GM23338 (cell line): ENCODE data around the gene RNF7. TPM values are rescaled to one million over a fixed set of nuclear protein-coding genes. Genes with fewer than 3 reads are reported as not detected.

Experiments used
- ATAC-seq: fragments of 200-7000 bp; cut with Tn5 transposase; 3 replicates; pipeline ENCODE4 v1.9.1; 2020
- DNase-seq: peaks from one replicate; pipeline ENCODE4 v3.0.0-alpha.2; 2015; ENCODE audit warnings: low spot score
- H2AFZ ChIP-seq: fragments of 200-600 bp; sonication (generic); 2 replicates; pipeline ENCODE4 v1.8.0; 2016; ENCODE audit warnings: antibody characterized with exemption, mild to moderate bottlenecking, moderate library complexity
- H3F3A ChIP-seq: fragments of 200-600 bp; sonication (generic); replicated peaks from 2 replicates; pipeline ENCODE4 v1.8.0; 2017; ENCODE audit warnings: antibody characterized with exemption, mixed run types, low read depth
- H3K27ac ChIP-seq: fragments of 200-600 bp; sonication (generic); 2 replicates; pipeline ENCODE4 v1.6.1; 2016; ENCODE audit warnings: low read depth
- H3K27me3 ChIP-seq: fragments of 200-600 bp; sonication (generic); 2 replicates; pipeline ENCODE4 v1.8.0; 2016; ENCODE audit warnings: mild to moderate bottlenecking, mixed run types, moderate library complexity; ENCODE audit not compliant: insufficient read depth
- H3K36me3 ChIP-seq: fragments of 200-600 bp; sonication (generic); 2 replicates; pipeline ENCODE4 v1.8.0; 2016; ENCODE audit warnings: mild to moderate bottlenecking; ENCODE audit not compliant: insufficient read depth
- H3K4me1 ChIP-seq: fragments of 200-600 bp; sonication (generic); 2 replicates; pipeline ENCODE4 v1.8.0; 2016; ENCODE audit warnings: mild to moderate bottlenecking, moderate library complexity; ENCODE audit not compliant: insufficient read depth
- H3K4me2 ChIP-seq: fragments of 200-600 bp; sonication (generic); 2 replicates; pipeline ENCODE4 v1.7.1; 2017; ENCODE audit warnings: mixed run types
- H3K4me3 ChIP-seq: fragments of 200-600 bp; sonication (generic); 2 replicates; pipeline ENCODE4 v1.6.1; 2016; ENCODE audit warnings: mixed run types
- H3K79me2 ChIP-seq: fragments of 200-600 bp; sonication (generic); replicated peaks from 2 replicates; pipeline ENCODE4 v1.8.0; 2017; ENCODE audit warnings: mild to moderate bottlenecking; ENCODE audit not compliant: insufficient read depth
- H3K9me2 ChIP-seq: fragments of 200-600 bp; sonication (generic); 2 replicates; pipeline ENCODE4 v1.8.0; 2017; ENCODE audit not compliant: insufficient read depth
- H4K20me1 ChIP-seq: fragments of 200-600 bp; sonication (generic); replicated peaks from 2 replicates; pipeline ENCODE4 v1.8.0; 2017; ENCODE audit warnings: mild to moderate bottlenecking; ENCODE audit not compliant: insufficient read depth
- H3K27ac Mint-ChIP-seq: 2 replicates; pipeline ENCODE4 v1.8.0; 2020; ENCODE audit warnings: inconsistent platforms, mild to moderate bottlenecking, moderate library complexity, mixed read lengths
- H3K27me3 Mint-ChIP-seq: 3 replicates; pipeline ENCODE4 v1.8.0; 2022; ENCODE audit warnings: low read depth, mild to moderate bottlenecking, moderate library complexity, mixed read lengths, inconsistent platforms; ENCODE audit not compliant: insufficient read depth, poor library complexity
- H3K36me3 Mint-ChIP-seq: 3 replicates; pipeline ENCODE4 v1.8.0; 2021; ENCODE audit warnings: low read depth, mild to moderate bottlenecking, inconsistent platforms, moderate library complexity, mixed read lengths
- H3K4me1 Mint-ChIP-seq: 3 replicates; pipeline ENCODE4 v1.8.0; 2020; ENCODE audit warnings: mild to moderate bottlenecking, inconsistent platforms, mixed read lengths
- H3K4me3 Mint-ChIP-seq: 3 replicates; pipeline ENCODE4 v1.8.0; 2021; ENCODE audit warnings: moderate library complexity, mild to moderate bottlenecking, inconsistent platforms, mixed read lengths
- H3K9me3 Mint-ChIP-seq: 3 replicates; pipeline ENCODE4 v1.8.0; 2020; ENCODE audit warnings: moderate library complexity, mild to moderate bottlenecking, inconsistent platforms, mixed read lengths
- CREB1 ChIP-seq: fragments of 250-450 bp; sonication (Bioruptor Pico); IDR thresholded peaks from 2 replicates; pipeline ENCODE4 v1.5.0; 2020; ENCODE audit warnings: low read depth, mild to moderate bottlenecking, moderate library complexity
- EZH2 ChIP-seq: fragments of 200-600 bp; sonication (generic); IDR thresholded peaks from one replicate; pipeline ENCODE4 v1.8.0; 2017; ENCODE audit warnings: antibody characterized with exemption, mild to moderate bottlenecking, low read depth; ENCODE audit not compliant: unreplicated experiment
- EZH2phosphoT487 ChIP-seq: fragments of 200-600 bp; sonication (generic); IDR thresholded peaks from one replicate; pipeline ENCODE4 v1.8.1; 2018; ENCODE audit warnings: antibody characterized with exemption; ENCODE audit not compliant: unreplicated experiment
- JUNB ChIP-seq: IDR thresholded peaks from one replicate; pipeline ENCODE4 v1.6.1; 2016; ENCODE audit warnings: antibody characterized with exemption; ENCODE audit not compliant: unreplicated experiment
- NANOG ChIP-seq: IDR thresholded peaks from 2 replicates; pipeline ENCODE4 v1.6.1; 2016; ENCODE audit warnings: antibody characterized with exemption, borderline replicate concordance
- POLR2AphosphoS5 ChIP-seq: IDR thresholded peaks from 2 replicates; pipeline ENCODE4 v1.6.1; 2016; ENCODE audit warnings: antibody characterized with exemption, low read depth
- STAT1 ChIP-seq: IDR thresholded peaks from one replicate; pipeline ENCODE4 v1.6.1; 2016; ENCODE audit warnings: antibody characterized with exemption; ENCODE audit not compliant: unreplicated experiment
- ZNF114 ChIP-seq: fragments of 250-450 bp; sonication (Bioruptor Pico); IDR thresholded peaks from 2 replicates; pipeline ENCODE4 v1.5.0; 2020; ENCODE audit warnings: mild to moderate bottlenecking, moderate library complexity
- ZNF331 ChIP-seq: fragments of 250-450 bp; sonication (Bioruptor Pico); IDR thresholded peaks from 2 replicates; pipeline ENCODE4 v1.5.0; 2020; ENCODE audit warnings: low read depth, mild to moderate bottlenecking, moderate library complexity
- polyA plus RNA-seq: library from polyadenylated mRNA; unstranded; fragments of >200 nt; fragmentation: Nextera tagmentation; extraction: Ambion mirVana; gene quantifications from 2 replicates; pipeline ENCODE4 v1.2.1, GENCODE V29; 2016
- total RNA-seq: library from RNA; depleted of rRNA; stranded (reverse); fragments of >200 nt; shearing (Covaris generic); gene quantifications from 2 replicates; pipeline ENCODE4 v1.2.3, GENCODE V29; 2014
- TF ChIP-seq, protein P1 (sequence below), 2 experiments: fragments of 200-600 bp in 1 of 2; sonication (generic) in 1 of 2; conservative IDR thresholded peaks; 2 replicates each; pipeline versions ENCODE4 v1.5.1 to v1.6.1; 2016 to 2017; ENCODE audit warnings: antibody characterized with exemption in 2 of 2, low read depth in 2 of 2, mild to moderate bottlenecking in 2 of 2, moderate library complexity in 1 of 2
- TF ChIP-seq, protein P2 (sequence below): IDR thresholded peaks from one replicate; pipeline ENCODE4 v1.6.1; 2018; ENCODE audit warnings: antibody characterized with exemption; ENCODE audit not compliant: unreplicated experiment
- TF ChIP-seq, protein P3 (sequence below): IDR thresholded peaks from 2 replicates; pipeline ENCODE4 v1.6.1; 2016; ENCODE audit warnings: antibody characterized with exemption
- TF ChIP-seq, protein P4 (sequence below): fragments of 250-450 bp; sonication (Bioruptor Pico); IDR thresholded peaks from 2 replicates; pipeline ENCODE4 v1.5.0; 2020; ENCODE audit warnings: mild to moderate bottlenecking, moderate library complexity

The RNF7 gene
- total and polyA plus RNA-seq, 2 experiments from 2014 or later, result 156 to 254 TPM

DNA sequence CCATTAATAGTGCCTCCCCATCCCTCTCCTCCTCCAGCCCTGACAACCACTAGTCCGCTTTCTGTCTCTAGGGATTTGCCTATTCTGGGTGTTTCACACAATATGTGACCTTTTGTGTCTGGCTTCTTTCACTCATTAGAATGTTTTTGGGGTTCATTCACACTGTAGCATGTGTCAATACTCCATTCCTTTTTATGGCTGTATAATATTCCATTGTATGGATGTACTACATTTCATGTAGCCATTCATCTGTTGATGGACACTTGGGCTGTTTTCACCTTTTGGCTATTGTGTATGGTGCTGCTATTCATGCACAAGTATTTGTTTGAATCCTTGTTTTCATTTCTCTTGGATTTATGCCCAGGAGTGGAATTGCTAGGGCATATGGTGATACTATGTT, 41.6 kb downstream of the RNF7 start:
- ATAC-seq (no peak), DNase-seq (no peak)
- no peaks in the 10 kb centered on the region for H3F3A ChIP-seq
- Mint-ChIP-seq H3K9me3 (0 out of 3 replicates have a peak, but pooled peaks cover 2% of the 10 kb centered on the region), H3K36me3 (no peaks in the 10 kb centered on the region), H3K4me3 (no peak overlapping the region), H3K27me3 (peaks cover 10% of the 10 kb centered on the region), H3K27ac (no peak overlapping the region), H3K4me1 (no peaks in the 10 kb centered on the region)
- no peaks in the 10 kb centered on the region for H3K4me1 ChIP-seq
- TF ChIP-seq POLR2AphosphoS5 (no peak), CREB1 (CRISPR knock-in tag) (no peak), NANOG (no peak), STAT1 (no peak), ZNF114 (CRISPR knock-in tag) (no peak), EZH2 (no peak), ZNF331 (CRISPR knock-in tag) (no peak), EZH2phosphoT487 (no peak), JUNB (no peak)
- TF ChIP-seq, protein P1, sequence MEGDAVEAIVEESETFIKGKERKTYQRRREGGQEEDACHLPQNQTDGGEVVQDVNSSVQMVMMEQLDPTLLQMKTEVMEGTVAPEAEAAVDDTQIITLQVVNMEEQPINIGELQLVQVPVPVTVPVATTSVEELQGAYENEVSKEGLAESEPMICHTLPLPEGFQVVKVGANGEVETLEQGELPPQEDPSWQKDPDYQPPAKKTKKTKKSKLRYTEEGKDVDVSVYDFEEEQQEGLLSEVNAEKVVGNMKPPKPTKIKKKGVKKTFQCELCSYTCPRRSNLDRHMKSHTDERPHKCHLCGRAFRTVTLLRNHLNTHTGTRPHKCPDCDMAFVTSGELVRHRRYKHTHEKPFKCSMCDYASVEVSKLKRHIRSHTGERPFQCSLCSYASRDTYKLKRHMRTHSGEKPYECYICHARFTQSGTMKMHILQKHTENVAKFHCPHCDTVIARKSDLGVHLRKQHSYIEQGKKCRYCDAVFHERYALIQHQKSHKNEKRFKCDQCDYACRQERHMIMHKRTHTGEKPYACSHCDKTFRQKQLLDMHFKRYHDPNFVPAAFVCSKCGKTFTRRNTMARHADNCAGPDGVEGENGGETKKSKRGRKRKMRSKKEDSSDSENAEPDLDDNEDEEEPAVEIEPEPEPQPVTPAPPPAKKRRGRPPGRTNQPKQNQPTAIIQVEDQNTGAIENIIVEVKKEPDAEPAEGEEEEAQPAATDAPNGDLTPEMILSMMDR (conservative IDR thresholded peaks at IDR 0.05; ENCODE audit: low read depth in 2 of 2), result no peak
- TF ChIP-seq, protein P2, sequence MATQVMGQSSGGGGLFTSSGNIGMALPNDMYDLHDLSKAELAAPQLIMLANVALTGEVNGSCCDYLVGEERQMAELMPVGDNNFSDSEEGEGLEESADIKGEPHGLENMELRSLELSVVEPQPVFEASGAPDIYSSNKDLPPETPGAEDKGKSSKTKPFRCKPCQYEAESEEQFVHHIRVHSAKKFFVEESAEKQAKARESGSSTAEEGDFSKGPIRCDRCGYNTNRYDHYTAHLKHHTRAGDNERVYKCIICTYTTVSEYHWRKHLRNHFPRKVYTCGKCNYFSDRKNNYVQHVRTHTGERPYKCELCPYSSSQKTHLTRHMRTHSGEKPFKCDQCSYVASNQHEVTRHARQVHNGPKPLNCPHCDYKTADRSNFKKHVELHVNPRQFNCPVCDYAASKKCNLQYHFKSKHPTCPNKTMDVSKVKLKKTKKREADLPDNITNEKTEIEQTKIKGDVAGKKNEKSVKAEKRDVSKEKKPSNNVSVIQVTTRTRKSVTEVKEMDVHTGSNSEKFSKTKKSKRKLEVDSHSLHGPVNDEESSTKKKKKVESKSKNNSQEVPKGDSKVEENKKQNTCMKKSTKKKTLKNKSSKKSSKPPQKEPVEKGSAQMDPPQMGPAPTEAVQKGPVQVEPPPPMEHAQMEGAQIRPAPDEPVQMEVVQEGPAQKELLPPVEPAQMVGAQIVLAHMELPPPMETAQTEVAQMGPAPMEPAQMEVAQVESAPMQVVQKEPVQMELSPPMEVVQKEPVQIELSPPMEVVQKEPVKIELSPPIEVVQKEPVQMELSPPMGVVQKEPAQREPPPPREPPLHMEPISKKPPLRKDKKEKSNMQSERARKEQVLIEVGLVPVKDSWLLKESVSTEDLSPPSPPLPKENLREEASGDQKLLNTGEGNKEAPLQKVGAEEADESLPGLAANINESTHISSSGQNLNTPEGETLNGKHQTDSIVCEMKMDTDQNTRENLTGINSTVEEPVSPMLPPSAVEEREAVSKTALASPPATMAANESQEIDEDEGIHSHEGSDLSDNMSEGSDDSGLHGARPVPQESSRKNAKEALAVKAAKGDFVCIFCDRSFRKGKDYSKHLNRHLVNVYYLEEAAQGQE, result no peak
- TF ChIP-seq, protein P3, sequence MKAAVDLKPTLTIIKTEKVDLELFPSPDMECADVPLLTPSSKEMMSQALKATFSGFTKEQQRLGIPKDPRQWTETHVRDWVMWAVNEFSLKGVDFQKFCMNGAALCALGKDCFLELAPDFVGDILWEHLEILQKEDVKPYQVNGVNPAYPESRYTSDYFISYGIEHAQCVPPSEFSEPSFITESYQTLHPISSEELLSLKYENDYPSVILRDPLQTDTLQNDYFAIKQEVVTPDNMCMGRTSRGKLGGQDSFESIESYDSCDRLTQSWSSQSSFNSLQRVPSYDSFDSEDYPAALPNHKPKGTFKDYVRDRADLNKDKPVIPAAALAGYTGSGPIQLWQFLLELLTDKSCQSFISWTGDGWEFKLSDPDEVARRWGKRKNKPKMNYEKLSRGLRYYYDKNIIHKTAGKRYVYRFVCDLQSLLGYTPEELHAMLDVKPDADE, result no peak
- TF ChIP-seq, protein P4, sequence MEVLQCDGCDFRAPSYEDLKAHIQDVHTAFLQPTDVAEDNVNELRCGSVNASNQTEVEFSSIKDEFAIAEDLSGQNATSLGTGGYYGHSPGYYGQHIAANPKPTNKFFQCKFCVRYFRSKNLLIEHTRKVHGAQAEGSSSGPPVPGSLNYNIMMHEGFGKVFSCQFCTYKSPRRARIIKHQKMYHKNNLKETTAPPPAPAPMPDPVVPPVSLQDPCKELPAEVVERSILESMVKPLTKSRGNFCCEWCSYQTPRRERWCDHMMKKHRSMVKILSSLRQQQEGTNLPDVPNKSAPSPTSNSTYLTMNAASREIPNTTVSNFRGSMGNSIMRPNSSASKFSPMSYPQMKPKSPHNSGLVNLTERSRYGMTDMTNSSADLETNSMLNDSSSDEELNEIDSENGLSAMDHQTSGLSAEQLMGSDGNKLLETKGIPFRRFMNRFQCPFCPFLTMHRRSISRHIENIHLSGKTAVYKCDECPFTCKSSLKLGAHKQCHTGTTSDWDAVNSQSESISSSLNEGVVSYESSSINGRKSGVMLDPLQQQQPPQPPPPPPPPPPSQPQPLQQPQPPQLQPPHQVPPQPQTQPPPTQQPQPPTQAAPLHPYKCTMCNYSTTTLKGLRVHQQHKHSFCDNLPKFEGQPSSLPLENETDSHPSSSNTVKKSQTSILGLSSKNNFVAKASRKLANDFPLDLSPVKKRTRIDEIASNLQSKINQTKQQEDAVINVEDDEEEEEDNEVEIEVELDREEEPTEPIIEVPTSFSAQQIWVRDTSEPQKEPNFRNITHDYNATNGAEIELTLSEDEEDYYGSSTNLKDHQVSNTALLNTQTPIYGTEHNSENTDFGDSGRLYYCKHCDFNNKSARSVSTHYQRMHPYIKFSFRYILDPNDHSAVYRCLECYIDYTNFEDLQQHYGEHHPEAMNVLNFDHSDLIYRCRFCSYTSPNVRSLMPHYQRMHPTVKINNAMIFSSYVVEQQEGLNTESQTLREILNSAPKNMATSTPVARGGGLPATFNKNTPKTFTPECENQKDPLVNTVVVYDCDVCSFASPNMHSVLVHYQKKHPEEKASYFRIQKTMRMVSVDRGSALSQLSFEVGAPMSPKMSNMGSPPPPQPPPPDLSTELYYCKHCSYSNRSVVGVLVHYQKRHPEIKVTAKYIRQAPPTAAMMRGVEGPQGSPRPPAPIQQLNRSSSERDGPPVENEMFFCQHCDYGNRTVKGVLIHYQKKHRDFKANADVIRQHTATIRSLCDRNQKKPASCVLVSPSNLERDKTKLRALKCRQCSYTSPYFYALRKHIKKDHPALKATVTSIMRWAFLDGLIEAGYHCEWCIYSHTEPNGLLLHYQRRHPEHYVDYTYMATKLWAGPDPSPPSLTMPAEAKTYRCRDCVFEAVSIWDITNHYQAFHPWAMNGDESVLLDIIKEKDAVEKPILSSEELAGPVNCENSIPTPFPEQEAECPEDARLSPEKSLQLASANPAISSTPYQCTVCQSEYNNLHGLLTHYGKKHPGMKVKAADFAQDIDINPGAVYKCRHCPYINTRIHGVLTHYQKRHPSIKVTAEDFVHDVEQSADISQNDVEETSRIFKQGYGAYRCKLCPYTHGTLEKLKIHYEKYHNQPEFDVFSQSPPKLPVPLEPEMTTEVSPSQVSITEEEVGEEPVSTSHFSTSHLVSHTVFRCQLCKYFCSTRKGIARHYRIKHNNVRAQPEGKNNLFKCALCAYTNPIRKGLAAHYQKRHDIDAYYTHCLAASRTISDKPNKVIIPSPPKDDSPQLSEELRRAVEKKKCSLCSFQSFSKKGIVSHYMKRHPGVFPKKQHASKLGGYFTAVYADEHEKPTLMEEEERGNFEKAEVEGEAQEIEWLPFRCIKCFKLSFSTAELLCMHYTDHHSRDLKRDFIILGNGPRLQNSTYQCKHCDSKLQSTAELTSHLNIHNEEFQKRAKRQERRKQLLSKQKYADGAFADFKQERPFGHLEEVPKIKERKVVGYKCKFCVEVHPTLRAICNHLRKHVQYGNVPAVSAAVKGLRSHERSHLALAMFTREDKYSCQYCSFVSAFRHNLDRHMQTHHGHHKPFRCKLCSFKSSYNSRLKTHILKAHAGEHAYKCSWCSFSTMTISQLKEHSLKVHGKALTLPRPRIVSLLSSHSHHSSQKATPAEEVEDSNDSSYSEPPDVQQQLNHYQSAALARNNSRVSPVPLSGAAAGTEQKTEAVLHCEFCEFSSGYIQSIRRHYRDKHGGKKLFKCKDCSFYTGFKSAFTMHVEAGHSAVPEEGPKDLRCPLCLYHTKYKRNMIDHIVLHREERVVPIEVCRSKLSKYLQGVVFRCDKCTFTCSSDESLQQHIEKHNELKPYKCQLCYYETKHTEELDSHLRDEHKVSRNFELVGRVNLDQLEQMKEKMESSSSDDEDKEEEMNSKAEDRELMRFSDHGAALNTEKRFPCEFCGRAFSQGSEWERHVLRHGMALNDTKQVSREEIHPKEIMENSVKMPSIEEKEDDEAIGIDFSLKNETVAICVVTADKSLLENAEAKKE (CRISPR knock-in tag), result no peak
- no peak overlapping the region for H3K4me2 ChIP-seq
- no peaks in the 10 kb centered on the region for H3K9me2 ChIP-seq
- no peaks in the 10 kb centered on the region for H4K20me1 ChIP-seq
- no peaks in the 10 kb centered on the region for H3K36me3 ChIP-seq
- no peaks in the 10 kb centered on the region for H3K27me3 ChIP-seq
- no peak overlapping the region for H3K4me3 ChIP-seq
- H3K79me2 ChIP-seq, result no peaks in the 10 kb centered on the region
- no peak overlapping the region for H2AFZ ChIP-seq
- no peak overlapping the region for H3K27ac ChIP-seq
